ENCODE data around the gene DAZAP2.
"Not testable (repeated sequence)": the region's sequence is repeated elsewhere in the genome, so short reads cannot be mapped to it uniquely, and the experiment has no call there.

Gene DAZAP2

DNA sequence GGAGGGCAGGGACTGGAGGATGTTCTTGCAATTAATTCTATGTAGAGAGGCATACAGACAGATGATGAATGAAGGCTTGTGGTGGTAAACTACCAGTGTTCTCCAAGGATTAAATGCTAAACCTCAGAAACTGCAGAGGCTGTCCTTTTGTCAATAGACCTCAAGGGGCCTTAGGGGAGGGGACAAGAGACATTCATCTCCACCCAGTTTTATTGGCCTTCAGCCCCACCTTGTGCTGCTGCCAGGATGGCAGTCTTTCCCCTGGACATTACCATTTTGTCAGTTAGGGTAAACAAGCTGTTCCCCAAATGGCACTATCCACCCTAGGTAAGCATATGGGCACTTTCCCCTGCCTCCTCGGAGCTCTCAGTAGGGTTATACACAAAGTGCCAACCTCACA, 36.5 kb downstream of the DAZAP2 start:
- no peak for DNase-seq (ENCODE audit: low read depth)
- no peak overlapping the region for H3K4me3 ChIP-seq (ENCODE audit: low read depth, low read length)
- in situ Hi-C loops (cut with HindIII; ENCODE audit: low sequenced_read_pairs), result no loop called here
- TF ChIP-seq, protein P1, sequence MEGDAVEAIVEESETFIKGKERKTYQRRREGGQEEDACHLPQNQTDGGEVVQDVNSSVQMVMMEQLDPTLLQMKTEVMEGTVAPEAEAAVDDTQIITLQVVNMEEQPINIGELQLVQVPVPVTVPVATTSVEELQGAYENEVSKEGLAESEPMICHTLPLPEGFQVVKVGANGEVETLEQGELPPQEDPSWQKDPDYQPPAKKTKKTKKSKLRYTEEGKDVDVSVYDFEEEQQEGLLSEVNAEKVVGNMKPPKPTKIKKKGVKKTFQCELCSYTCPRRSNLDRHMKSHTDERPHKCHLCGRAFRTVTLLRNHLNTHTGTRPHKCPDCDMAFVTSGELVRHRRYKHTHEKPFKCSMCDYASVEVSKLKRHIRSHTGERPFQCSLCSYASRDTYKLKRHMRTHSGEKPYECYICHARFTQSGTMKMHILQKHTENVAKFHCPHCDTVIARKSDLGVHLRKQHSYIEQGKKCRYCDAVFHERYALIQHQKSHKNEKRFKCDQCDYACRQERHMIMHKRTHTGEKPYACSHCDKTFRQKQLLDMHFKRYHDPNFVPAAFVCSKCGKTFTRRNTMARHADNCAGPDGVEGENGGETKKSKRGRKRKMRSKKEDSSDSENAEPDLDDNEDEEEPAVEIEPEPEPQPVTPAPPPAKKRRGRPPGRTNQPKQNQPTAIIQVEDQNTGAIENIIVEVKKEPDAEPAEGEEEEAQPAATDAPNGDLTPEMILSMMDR (IDR thresholded peaks at IDR 0.05; ENCODE audit: low read depth, low read length, missing control alignments), result no peak

DNA sequence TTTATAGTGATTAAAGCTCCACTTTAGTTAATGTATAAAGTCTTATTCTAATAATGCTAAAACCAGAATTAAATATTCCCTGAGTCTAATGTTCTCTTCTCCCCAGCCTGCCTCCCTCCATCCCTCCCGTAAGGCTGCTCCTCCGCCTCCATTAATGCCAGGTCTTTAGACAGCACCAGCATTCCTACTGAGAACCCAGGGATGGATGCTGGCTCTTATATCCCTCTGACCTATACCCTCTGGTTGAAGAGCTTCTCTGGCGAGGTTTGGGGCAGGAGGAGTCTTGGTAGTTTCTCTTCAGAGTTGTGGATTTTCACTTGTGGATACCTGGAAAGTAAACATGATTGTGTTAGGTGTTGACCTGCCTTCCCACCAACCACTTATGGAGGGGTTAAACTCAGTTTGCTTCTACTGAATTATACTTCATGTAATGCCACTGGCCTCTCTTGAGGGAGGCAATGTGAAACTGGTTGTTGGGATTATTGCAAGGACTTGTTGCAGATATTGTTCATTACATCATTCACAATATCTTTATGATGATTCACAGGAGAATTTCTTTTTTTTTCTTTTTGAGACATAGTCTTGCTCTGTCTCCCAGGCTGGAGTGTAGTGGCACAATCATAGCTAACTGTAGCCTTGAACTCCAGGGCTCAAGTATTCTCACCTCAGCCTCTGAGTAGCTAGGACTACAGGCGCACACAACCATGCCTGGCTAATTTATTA, 42.7 kb downstream of the DAZAP2 start:
- DNase-seq (ENCODE audit: low read depth), result no peak
- in situ Hi-C loops (cut with HindIII; ENCODE audit: low sequenced_read_pairs), result no loop called here
- TF ChIP-seq, protein P1 (IDR thresholded peaks at IDR 0.05; ENCODE audit: low read depth, low read length, missing control alignments), result no peak
- H3K4me3 ChIP-seq (ENCODE audit: low read depth, low read length), result no peak overlapping the region

DNA sequence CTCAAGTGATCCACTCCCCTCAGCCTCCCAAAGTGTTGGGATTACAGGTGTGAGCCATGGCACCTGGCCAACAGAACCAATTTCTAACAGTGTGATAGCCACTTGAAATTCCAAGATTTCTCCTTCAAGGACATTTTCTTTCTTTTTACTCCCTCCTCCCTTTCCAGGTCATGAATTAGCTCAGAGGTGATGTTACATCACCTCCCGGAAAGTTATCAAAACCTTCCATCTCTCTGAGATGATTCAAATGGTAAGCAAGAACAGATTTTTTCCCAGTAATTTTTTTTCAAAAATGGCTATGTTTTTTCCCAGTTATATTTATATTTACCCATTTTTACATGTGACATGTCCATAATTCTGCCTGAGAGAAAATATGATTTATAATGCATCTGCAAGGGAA, 47.2 kb downstream of the DAZAP2 start:
- in situ Hi-C loops (cut with HindIII; ENCODE audit: low sequenced_read_pairs), result no loop called here
- H3K4me3 ChIP-seq (ENCODE audit: low read depth, low read length), result no peak overlapping the region
- TF ChIP-seq, protein P1 (IDR thresholded peaks at IDR 0.05; ENCODE audit: low read depth, low read length, missing control alignments), result no peak
- DNase-seq (ENCODE audit: low read depth), result no peak

DNA sequence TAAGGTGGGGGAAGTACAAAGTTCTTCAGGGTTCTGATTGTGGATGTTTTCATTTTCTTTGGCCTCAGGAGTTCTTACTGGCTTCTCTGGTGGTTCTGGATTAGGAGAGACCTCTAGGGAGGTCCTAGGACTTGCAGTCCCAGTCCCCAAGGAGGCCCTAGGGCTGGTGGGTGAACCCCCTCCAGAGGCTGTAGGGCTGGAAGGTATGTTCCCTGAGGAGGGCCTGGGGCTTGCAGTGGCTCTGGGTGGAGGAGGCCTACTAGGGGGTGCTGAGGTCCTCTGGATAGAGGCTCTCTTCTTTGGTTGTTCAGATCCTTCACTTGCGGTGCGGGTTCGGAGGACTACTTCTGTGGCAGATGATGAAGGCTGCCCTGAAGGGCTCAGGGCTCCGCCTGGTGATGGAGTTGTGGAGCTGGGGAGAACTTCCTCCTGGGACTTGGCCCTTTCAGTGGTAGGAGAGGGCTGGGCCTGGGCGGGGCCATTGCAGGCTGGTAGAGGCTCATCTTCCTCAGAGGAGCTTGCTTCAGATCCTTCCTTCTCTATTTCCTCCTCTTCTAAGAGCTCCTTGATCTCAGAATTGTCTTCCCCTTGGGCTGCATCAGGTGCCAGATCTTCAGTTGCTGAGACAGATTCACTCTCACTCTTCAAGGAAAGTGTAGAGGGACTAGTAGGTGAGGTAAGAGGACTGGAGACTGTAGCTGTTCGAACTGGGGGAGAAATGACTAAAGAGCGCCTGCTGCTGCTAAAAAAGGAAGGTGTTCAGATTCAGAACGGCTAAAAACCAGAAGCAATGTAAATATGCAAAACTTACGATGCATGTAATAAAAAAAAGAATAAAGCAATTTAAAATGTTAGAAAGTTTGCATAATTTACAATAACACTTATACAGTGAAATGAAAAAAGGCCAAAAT, 53.2 kb downstream of the DAZAP2 start:
- in situ Hi-C loops (cut with HindIII; ENCODE audit: low sequenced_read_pairs); DNase-seq (ENCODE audit: low read depth); H3K4me3 ChIP-seq (ENCODE audit: low read depth, low read length): not testable (repeated sequence)

Data from astrocyte of the cerebellum (primary cell).